Astrocyte of the cerebellum (primary cell): ENCODE data around the gene TPM2.
"Not testable (repeated sequence)": the region's sequence is repeated elsewhere in the genome, so short reads cannot be mapped to it uniquely, and the experiment has no call there.

Source experiments
- DNase-seq: peaks from one replicate; pipeline ENCODE4 v3.0.0-alpha.2; 2011; ENCODE audit warnings: low read depth
- H3K4me3 ChIP-seq: 2 replicates; pipeline ENCODE4 v1.5.1; 2011; ENCODE audit warnings: mild to moderate bottlenecking, low read depth, low read length, moderate library complexity
- CTCF ChIP-seq: IDR thresholded peaks from 2 replicates; pipeline ENCODE4 v1.5.1; 2012; ENCODE audit warnings: low read length, low read depth, moderate library complexity, mild to moderate bottlenecking; ENCODE audit errors: missing control alignments
- in situ Hi-C: cut with HindIII; loops from 2 replicates; pipeline ENCODE4 v1.10.0; 2017; ENCODE audit warnings: low sequenced_read_pairs

TPM2 gene

GRCh38 chr9:35651956-35652828, 37.5 kb downstream of the TPM2 start:
- no peak for DNase-seq
- H3K4me3 ChIP-seq = no peak overlapping the region
- in situ Hi-C loops = no loop called here
- TF ChIP-seq CTCF = no peak

- no peak for DNase-seq
- in situ Hi-C loops = no loop called here
- TF ChIP-seq CTCF = no peak
- no peak within 1 kb of the TSS for H3K4me3 ChIP-seq
Measured at GRCh38 chr9:35650341-35651158, 39.2 kb downstream of the TPM2 start, which contains the start of gene SIT1. SIT1 (minus strand) TSS chr9:35650931; CDS start chr9:35650853, 78 bp downstream.

- no peak overlapping the region for H3K4me3 ChIP-seq
- in situ Hi-C loops = no loop called here
- TF ChIP-seq CTCF = no peak
- DNase-seq = no peak
Measured at GRCh38 chr9:35649431-35650340, 40.0 kb downstream of the TPM2 start.

- peak; percentile 84 for TF ChIP-seq CTCF
- H3K4me3 ChIP-seq = peak overlapping the region; percentile 61
- in situ Hi-C loops = no loop called here
- DNase-seq = peak; percentile 55
Measured at GRCh38 chr9:35646533-35647265, 43.0 kb downstream of the TPM2 start.

GRCh38 chr9:35646153-35646532, 43.6 kb downstream of the TPM2 start:
- in situ Hi-C loops = no loop called here
- DNase-seq = no peak
- peak; percentile 25 for TF ChIP-seq CTCF
- H3K4me3 ChIP-seq = peak overlapping the region; percentile 61

- H3K4me3 ChIP-seq = peak overlapping the region; percentile 61
- in situ Hi-C loops, DNase-seq: not testable (repeated sequence)
Measured at GRCh38 chr9:35645736-35646135, 44.0 kb downstream of the TPM2 start.
